H1 (cell line): ENCODE measurements around the gene GPR143. TPM values are rescaled to one million over a fixed set of nuclear protein-coding genes. Genes with fewer than 3 reads are reported as not detected.

ENCODE experiments used
- CTCF ChIA-PET: fragments of 300-600 bp; sonication (Branson Sonifier 250); formaldehyde crosslinking; loops from one replicate; lab custom pipeline; 2021; ENCODE audit not compliant: partially characterized antibody; lab: Charles Lee
- POLR2A ChIA-PET: fragments of 300-600 bp; sonication (Branson Sonifier 250); formaldehyde crosslinking; loops from one replicate; lab custom pipeline; 2021; ENCODE audit warnings: inconsistent platforms; ENCODE audit not compliant: partially characterized antibody; lab: Charles Lee
- DNase-seq, 2 experiments: peaks; one replicate each; pipeline versions ENCODE4 v3.0.0 to v3.0.0-alpha.2; 2010 to 2022; ENCODE audit warnings: low spot score in 2 of 2, low read depth in 1 of 2, mixed read lengths in 1 of 2
- FAIRE-seq: peaks from 2 replicates; lab custom pipeline; 2011; peaks lifted over from hg19 to GRCh38; lab: Jason Lieb, UNC
- H2AFZ ChIP-seq: 2 replicates; pipeline ENCODE4 v1.8.1; 2012; ENCODE audit warnings: low read length, inconsistent platforms
- H2AK5ac ChIP-seq: 2 replicates; pipeline ENCODE4 v1.6.1; 2013; ENCODE audit warnings: low read depth, low read length
- H2BK120ac ChIP-seq: replicated peaks from 2 replicates; pipeline ENCODE3; 2013; ENCODE audit warnings: low read depth, low read length, inconsistent platforms
- H2BK12ac ChIP-seq: 2 replicates; pipeline ENCODE4 v1.6.1; 2013; ENCODE audit warnings: low read depth, low read length
- H2BK15ac ChIP-seq: 2 replicates; pipeline ENCODE4 v1.6.1; 2013; ENCODE audit warnings: low read length
- H2BK20ac ChIP-seq: 2 replicates; pipeline ENCODE4 v1.6.1; 2013; ENCODE audit warnings: low read length
- H2BK5ac ChIP-seq: 2 replicates; pipeline ENCODE4 v1.6.1; 2013; ENCODE audit warnings: low read depth, low read length
- H3K14ac ChIP-seq: 2 replicates; pipeline ENCODE4 v1.6.1; 2013; ENCODE audit warnings: inconsistent platforms; ENCODE audit not compliant: insufficient read length
- H3K18ac ChIP-seq: 2 replicates; pipeline ENCODE4 v1.6.1; 2013; ENCODE audit warnings: low read length; ENCODE audit errors: extremely low read depth
- H3K23ac ChIP-seq: 2 replicates; pipeline ENCODE4 v1.6.1; 2013; ENCODE audit warnings: inconsistent platforms; ENCODE audit not compliant: insufficient read length
- H3K23me2 ChIP-seq: 2 replicates; pipeline ENCODE4 v1.6.1; 2013; ENCODE audit warnings: low read depth, low read length
- H3K27ac ChIP-seq: 2 replicates; pipeline ENCODE4 v1.6.1; 2011; ENCODE audit warnings: low read depth, low read length, inconsistent platforms
- H3K27me3 ChIP-seq, 4 experiments: replicated peaks in 1 of 4; 1 replicate in 1 of 4; 2 replicates in 3 of 4; pipeline versions ENCODE4 v1.6.1 to v1.8.1; 2011 to 2013; ENCODE audit warnings: low read length in 3 of 4, mild to moderate bottlenecking in 3 of 4, inconsistent platforms in 2 of 4, mixed read lengths in 2 of 4, moderate library complexity in 1 of 4; ENCODE audit not compliant: control insufficient read depth in 3 of 4, insufficient read depth in 3 of 4; ENCODE audit errors: extremely low read depth in 1 of 4
- H3K36me3 ChIP-seq, 4 experiments: 2 replicates each; pipeline versions ENCODE4 v1.6.1 to v1.8.1; 2011 to 2013; ENCODE audit warnings: mild to moderate bottlenecking in 4 of 4, low read length in 3 of 4, moderate library complexity in 2 of 4, control low read depth in 1 of 4, inconsistent platforms in 1 of 4; ENCODE audit not compliant: insufficient read depth in 4 of 4, control insufficient read depth in 2 of 4
- H3K4ac ChIP-seq: replicated peaks from 2 replicates; pipeline ENCODE3; 2013; ENCODE audit warnings: low read length, low read depth, mixed read lengths, inconsistent platforms; ENCODE audit not compliant: insufficient read length
- H3K4me1 ChIP-seq, 4 experiments: replicated peaks in 1 of 4; 1 replicate in 1 of 4; 2 replicates in 3 of 4; pipeline versions ENCODE4 v1.6.1 to v1.8.1; 2011 to 2013; ENCODE audit warnings: low read length in 3 of 4, inconsistent platforms in 2 of 4, mixed read lengths in 1 of 4; ENCODE audit not compliant: insufficient read depth in 4 of 4, control insufficient read depth in 3 of 4
- H3K4me2 ChIP-seq, 2 experiments: 2 replicates each; pipeline versions ENCODE4 v1.6.1 to v1.8.1; 2011 to 2013; ENCODE audit warnings: low read depth in 2 of 2, low read length in 2 of 2, control low read depth in 1 of 2, inconsistent platforms in 1 of 2, mild to moderate bottlenecking in 1 of 2; ENCODE audit not compliant: insufficient read depth in 1 of 2
- H3K4me3 ChIP-seq, 4 experiments: fragments of 200-600, 300-600 bp in 1 of 4; sonication (generic), shearing (Covaris generic), sonication (Bioruptor Twin) in 1 of 4; 2 replicates each; pipeline versions ENCODE4 v1.5.1 to v1.8.1; 2011 to 2016; ENCODE audit warnings: low read length in 4 of 4, low read depth in 3 of 4, control low read depth in 2 of 4, inconsistent platforms in 2 of 4, mild to moderate bottlenecking in 2 of 4, mixed read lengths in 1 of 4, moderate library complexity in 1 of 4; ENCODE audit not compliant: insufficient read depth in 2 of 4; ENCODE audit errors: extremely low read depth in 1 of 4
- H3K56ac ChIP-seq: replicated peaks from 2 replicates; pipeline ENCODE3; 2013; ENCODE audit warnings: low read depth, mild to moderate bottlenecking, mixed read lengths, low read length, inconsistent platforms; ENCODE audit not compliant: insufficient read length
- H3K79me1 ChIP-seq: 2 replicates; pipeline ENCODE4 v1.6.1; 2013; ENCODE audit warnings: low read depth, low read length, control low read depth
- H3K79me2 ChIP-seq, 2 experiments: 2 replicates each; pipeline versions ENCODE4 v1.6.1 to v1.8.1; 2012 to 2013; ENCODE audit warnings: low read length in 2 of 2, mild to moderate bottlenecking in 2 of 2, inconsistent platforms in 1 of 2; ENCODE audit not compliant: insufficient read depth in 2 of 2, control insufficient read depth in 1 of 2
- H3K9ac ChIP-seq, 4 experiments: replicated peaks in 1 of 4; 1 replicate in 1 of 4; 2 replicates in 3 of 4; pipeline versions ENCODE4 v1.6.1 to v1.8.1; 2011 to 2013; ENCODE audit warnings: low read depth in 3 of 4, low read length in 3 of 4, control low read depth in 2 of 4, mild to moderate bottlenecking in 2 of 4, moderate library complexity in 2 of 4, inconsistent platforms in 1 of 4; ENCODE audit errors: extremely low read depth in 1 of 4
- H3K9me3 ChIP-seq, 2 experiments: 2 replicates each; pipeline versions ENCODE4 v1.6.1 to v1.8.1; 2012 to 2013; ENCODE audit warnings: mild to moderate bottlenecking in 2 of 2, moderate library complexity in 2 of 2, control low read depth in 1 of 2, inconsistent platforms in 1 of 2, low read depth in 1 of 2, low read length in 1 of 2, mixed read lengths in 1 of 2; ENCODE audit not compliant: insufficient read depth in 2 of 2
- H4K20me1 ChIP-seq, 2 experiments: replicated peaks in 1 of 2; 2 replicates each; pipeline versions ENCODE3 to v1.8.1; 2011 to 2013; ENCODE audit warnings: inconsistent platforms in 2 of 2, low read length in 2 of 2, mild to moderate bottlenecking in 1 of 2; ENCODE audit not compliant: insufficient read depth in 2 of 2, control insufficient read depth in 1 of 2
- H4K5ac ChIP-seq: 2 replicates; pipeline ENCODE4 v1.6.1; 2013; ENCODE audit warnings: low read length, low read depth, mixed read lengths, inconsistent platforms; ENCODE audit not compliant: insufficient read length
- H4K8ac ChIP-seq: 2 replicates; pipeline ENCODE4 v1.8.0; 2013; ENCODE audit warnings: mild to moderate bottlenecking, moderate library complexity, low read length, inconsistent platforms; ENCODE audit not compliant: insufficient read depth; ENCODE audit errors: extremely low read depth
- H4K91ac ChIP-seq: replicated peaks from 2 replicates; pipeline ENCODE3; 2013; ENCODE audit warnings: low read length, mixed read lengths, inconsistent platforms; ENCODE audit not compliant: insufficient read length
- ATF3 ChIP-seq: IDR thresholded peaks from 2 replicates; pipeline ENCODE4 v1.6.1; 2011; ENCODE audit warnings: low read depth, mild to moderate bottlenecking, low read length; ENCODE audit not compliant: insufficient read depth
- EGR1 ChIP-seq: IDR thresholded peaks from 2 replicates; pipeline ENCODE4 v1.6.1; 2011; ENCODE audit warnings: low read depth, low read length, borderline replicate concordance
- EP300 ChIP-seq, 2 experiments: IDR thresholded peaks; 1 replicate in 1 of 2; 2 replicates in 1 of 2; pipeline ENCODE4 v1.6.1; 2011 to 2012; ENCODE audit warnings: low read depth in 2 of 2, low read length in 2 of 2, mild to moderate bottlenecking in 2 of 2, borderline replicate concordance in 1 of 2, inconsistent platforms in 1 of 2, moderate library complexity in 1 of 2
- FOSL1 ChIP-seq: IDR thresholded peaks from 2 replicates; pipeline ENCODE4 v1.6.1; 2011; ENCODE audit warnings: mild to moderate bottlenecking, low read depth, low read length, moderate library complexity; ENCODE audit not compliant: insufficient read depth
- HDAC6 ChIP-seq: IDR thresholded peaks from one replicate; pipeline ENCODE4 v1.7.1; 2012; ENCODE audit warnings: low read depth, mild to moderate bottlenecking, inconsistent platforms, low read length, moderate library complexity
- KDM1A ChIP-seq: fragments of 200-600, 300-600 bp; sonication (generic); IDR thresholded peaks from 2 replicates; pipeline ENCODE4 v1.7.1; 2016; ENCODE audit warnings: mild to moderate bottlenecking, low read length, borderline replicate concordance
- NANOG ChIP-seq: IDR thresholded peaks from 2 replicates; pipeline ENCODE4 v1.6.1; 2011; ENCODE audit warnings: low read length, low read depth, mild to moderate bottlenecking, inconsistent platforms; ENCODE audit not compliant: insufficient read depth, poor library complexity, severe bottlenecking
- POLR2AphosphoS5 ChIP-seq: IDR thresholded peaks from 2 replicates; pipeline ENCODE4 v1.6.1; 2011; ENCODE audit warnings: low read depth, low read length
- SRF ChIP-seq: IDR thresholded peaks from 2 replicates; pipeline ENCODE4 v1.6.1; 2011; ENCODE audit warnings: mild to moderate bottlenecking, low read depth, low read length, moderate library complexity
- YY1 ChIP-seq: IDR thresholded peaks from 2 replicates; pipeline ENCODE4 v1.6.1; 2011; ENCODE audit warnings: low read depth, mild to moderate bottlenecking, low read length
- WGBS, 2 experiments: shearing (Covaris generic) in 1 of 2; methylation state at CpG; one replicate each; pipeline versions ENCODE4 v1.1.6 to v1.1.7; 2013 to 2015; ENCODE audit warnings: low lambda C conversion rate in 2 of 2, mixed read lengths in 2 of 2, inconsistent platforms in 1 of 2, low coverage in 1 of 2, missing lambda C conversion rate in 1 of 2; ENCODE audit not compliant: insufficient replicate concordance in 2 of 2, insufficient coverage in 1 of 2, insufficient read length in 1 of 2; ENCODE audit errors: extremely low coverage in 1 of 2, missing lambda C conversion rate in 1 of 2; 5-methylcytosine and 5-hydroxymethylcytosine counted together
- polyA plus RNA-seq, 7 experiments: library from polyadenylated mRNA; depleted of rRNA in 3 of 7; stranded (reverse) in 5 of 7; unstranded in 2 of 7; fragments of >200 nt in 5 of 7; fragments of 200-250 nt in 2 of 7; gene quantifications; 1 replicate in 5 of 7; 2 replicates in 1 of 7; 4 replicates in 1 of 7; pipeline versions ENCODE4 v1.2.1 to v1.2.3, GENCODE V29; 2011 to 2013; ENCODE audit warnings: missing spikeins in 2 of 7, mixed read lengths in 2 of 7
- total RNA-seq: library from RNA; stranded (reverse); fragmentation: NEBNext Ultra II Directional; extraction: Animal tissue kit (Norgen Biotek cat#: 25700); gene quantifications from 2 replicates; pipeline ENCODE4 v1.2.1, GENCODE V29; 2021
- TF ChIP-seq, protein P1 (sequence below), 3 experiments: IDR thresholded peaks; 1 replicate in 2 of 3; 2 replicates in 1 of 3; pipeline versions ENCODE4 v1.5.1 to v1.6.1; 2011; ENCODE audit warnings: low read length in 3 of 3, mild to moderate bottlenecking in 3 of 3, inconsistent platforms in 2 of 3, low read depth in 1 of 3, moderate library complexity in 1 of 3; ENCODE audit not compliant: insufficient read depth in 1 of 3; ENCODE audit errors: control extremely low read depth in 1 of 3

The GPR143 gene
- total and polyA plus RNA-seq, 2 of the 8 experiments (the other 6 are each of a cell fraction or from before 2014, with no cell fraction given), result 18.5 to 30.7 TPM

DNA sequence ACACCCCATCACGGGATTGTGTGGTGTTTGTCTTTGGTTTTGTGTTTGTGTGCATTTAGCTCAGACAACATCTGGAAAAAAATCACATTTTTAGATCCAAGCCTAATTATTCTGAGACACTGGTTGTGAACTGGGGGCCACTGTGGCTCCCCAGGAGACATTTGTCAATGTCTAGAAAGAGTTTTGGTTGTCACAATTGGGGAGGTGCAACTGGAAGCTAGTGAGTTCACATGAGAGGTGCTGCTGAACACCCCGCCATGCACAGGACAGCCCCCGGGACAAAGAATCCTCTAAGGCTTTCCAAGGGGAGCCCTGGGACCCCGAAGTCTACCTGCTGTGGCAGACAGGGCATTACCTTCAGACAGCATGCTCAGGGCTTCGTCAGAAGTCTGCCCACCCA lies 26.5 kb downstream of the GPR143 start:
- Histone ChIP-seq H3K4me1 (no peaks in the 10 kb centered on the region), H3K4ac (no peak overlapping the region), H3K36me3 (peaks cover 0 to 14% (median 2%) of the 10 kb centered on the region in 4 experiments; a peak in 3 of 8 replicates), H3K4me3 (no peak overlapping the region), H3K4me2 (no peak overlapping the region), H4K5ac (no peak overlapping the region), H3K27me3 (no peaks in the 10 kb centered on the region), H3K23ac (no peak overlapping the region), H2AFZ (no peak overlapping the region), H2BK20ac (no peak overlapping the region), H3K23me2 (no peaks in the 10 kb centered on the region), H3K9me3 (no peaks in the 10 kb centered on the region), H2AK5ac (no peak overlapping the region), H4K20me1 (no peaks in the 10 kb centered on the region), H2BK12ac (no peak overlapping the region), H4K91ac (no peak overlapping the region), H3K79me2 (no peaks in the 10 kb centered on the region), H2BK5ac (no peak overlapping the region), H3K27ac (no peak overlapping the region), H3K79me1 (no peaks in the 10 kb centered on the region), H3K56ac (no peak overlapping the region), H3K9ac (no peak overlapping the region), H4K8ac (no peak overlapping the region), H3K18ac (no peak overlapping the region), H2BK15ac (no peak overlapping the region), H2BK120ac (no peak overlapping the region), H3K14ac (no peak overlapping the region)
- WGBS, 2 experiments, result 80% methylated on average over 3 of the region's 5 CpGs; no CpG with 5 or more reads in 1 of the 2 experiments
- DNase-seq (no peak), FAIRE-seq (no peak)
- CTCF ChIA-PET, result interaction anchor here (0.6 to 1.5 kb wide), 3 partner anchors 8 to 150 kb away, joined by 3 to 5 read pairs (median 3); no protein-coding TSS in a partner anchor
- POLR2A ChIA-PET, result no interaction called here
- TF ChIP-seq FOSL1 (no peak), EP300 (IDR thresholded peaks at IDR 0.05; ENCODE audit: borderline replicate concordance in 1 of 2, low read depth in 2 of 2, low read length in 2 of 2) (no peak), ATF3 (no peak), KDM1A (no peak), HDAC6 (no peak), NANOG (no peak), SRF (no peak), POLR2AphosphoS5 (no peak), YY1 (no peak), EGR1 (no peak)
- TF ChIP-seq, protein P1, sequence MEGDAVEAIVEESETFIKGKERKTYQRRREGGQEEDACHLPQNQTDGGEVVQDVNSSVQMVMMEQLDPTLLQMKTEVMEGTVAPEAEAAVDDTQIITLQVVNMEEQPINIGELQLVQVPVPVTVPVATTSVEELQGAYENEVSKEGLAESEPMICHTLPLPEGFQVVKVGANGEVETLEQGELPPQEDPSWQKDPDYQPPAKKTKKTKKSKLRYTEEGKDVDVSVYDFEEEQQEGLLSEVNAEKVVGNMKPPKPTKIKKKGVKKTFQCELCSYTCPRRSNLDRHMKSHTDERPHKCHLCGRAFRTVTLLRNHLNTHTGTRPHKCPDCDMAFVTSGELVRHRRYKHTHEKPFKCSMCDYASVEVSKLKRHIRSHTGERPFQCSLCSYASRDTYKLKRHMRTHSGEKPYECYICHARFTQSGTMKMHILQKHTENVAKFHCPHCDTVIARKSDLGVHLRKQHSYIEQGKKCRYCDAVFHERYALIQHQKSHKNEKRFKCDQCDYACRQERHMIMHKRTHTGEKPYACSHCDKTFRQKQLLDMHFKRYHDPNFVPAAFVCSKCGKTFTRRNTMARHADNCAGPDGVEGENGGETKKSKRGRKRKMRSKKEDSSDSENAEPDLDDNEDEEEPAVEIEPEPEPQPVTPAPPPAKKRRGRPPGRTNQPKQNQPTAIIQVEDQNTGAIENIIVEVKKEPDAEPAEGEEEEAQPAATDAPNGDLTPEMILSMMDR (IDR thresholded peaks at IDR 0.05; ENCODE audit: control extremely low read depth in 1 of 3, insufficient read depth in 1 of 3, low read depth in 1 of 3, low read length in 3 of 3), result no peak
